ENCODE measurements around the gene TRPC4AP.

DNA sequence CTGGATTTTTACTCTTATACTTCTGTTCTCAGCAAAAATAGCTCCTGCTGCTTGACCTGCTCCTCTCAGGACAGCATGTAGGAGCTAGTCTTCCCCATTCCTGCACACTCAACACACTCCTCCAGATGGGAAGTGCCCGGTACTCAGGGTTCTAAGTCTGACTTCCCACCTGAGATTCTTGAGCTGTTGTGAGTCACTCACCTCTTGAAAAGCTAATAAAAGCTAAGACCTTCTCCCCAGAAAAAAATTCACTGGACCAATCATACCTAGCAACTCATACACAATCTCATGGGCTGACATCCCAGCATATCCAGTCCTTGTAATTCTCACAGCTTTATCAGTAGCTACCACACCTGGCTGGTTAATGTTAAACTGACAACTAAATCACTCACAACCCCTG, 53.5 kb downstream of the TRPC4AP start:
- TF ChIP-seq POLR2AphosphoS5 (IDR thresholded peaks at IDR 0.05) (no peak), POLR2A (IDR thresholded peaks at IDR 0.05) (no peak), EP300 (IDR thresholded peaks at IDR 0.05) (no peak)
- TF ChIP-seq, protein P1, sequence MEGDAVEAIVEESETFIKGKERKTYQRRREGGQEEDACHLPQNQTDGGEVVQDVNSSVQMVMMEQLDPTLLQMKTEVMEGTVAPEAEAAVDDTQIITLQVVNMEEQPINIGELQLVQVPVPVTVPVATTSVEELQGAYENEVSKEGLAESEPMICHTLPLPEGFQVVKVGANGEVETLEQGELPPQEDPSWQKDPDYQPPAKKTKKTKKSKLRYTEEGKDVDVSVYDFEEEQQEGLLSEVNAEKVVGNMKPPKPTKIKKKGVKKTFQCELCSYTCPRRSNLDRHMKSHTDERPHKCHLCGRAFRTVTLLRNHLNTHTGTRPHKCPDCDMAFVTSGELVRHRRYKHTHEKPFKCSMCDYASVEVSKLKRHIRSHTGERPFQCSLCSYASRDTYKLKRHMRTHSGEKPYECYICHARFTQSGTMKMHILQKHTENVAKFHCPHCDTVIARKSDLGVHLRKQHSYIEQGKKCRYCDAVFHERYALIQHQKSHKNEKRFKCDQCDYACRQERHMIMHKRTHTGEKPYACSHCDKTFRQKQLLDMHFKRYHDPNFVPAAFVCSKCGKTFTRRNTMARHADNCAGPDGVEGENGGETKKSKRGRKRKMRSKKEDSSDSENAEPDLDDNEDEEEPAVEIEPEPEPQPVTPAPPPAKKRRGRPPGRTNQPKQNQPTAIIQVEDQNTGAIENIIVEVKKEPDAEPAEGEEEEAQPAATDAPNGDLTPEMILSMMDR (IDR thresholded peaks at IDR 0.05): no peak

Measured in suprapubic skin (tissue), 4 donors.